Ovary (tissue), 9 donors: ENCODE measurements around the gene OCEL1. TPM values are rescaled to one million over a fixed set of nuclear protein-coding genes. Genes with fewer than 3 reads are reported as not detected.

Source experiments
- DNase-seq, 5 donors: peaks; one replicate each; pipeline ENCODE4 v3.0.0-alpha.2; 2019 to 2020
- H3K27ac ChIP-seq, 2 donors: fragments of 200-600 bp; one replicate each; pipeline versions ENCODE4 v1.5.1 to v1.8.0; 2019 to 2022
- H3K27me3 ChIP-seq: fragments of 200-600 bp; one replicate; pipeline ENCODE4 v1.8.0; 2022
- H3K36me3 ChIP-seq: fragments of 200-600 bp; sonication (generic); one replicate; pipeline ENCODE4 v1.5.1; 2019
- H3K4me1 ChIP-seq: one replicate; pipeline ENCODE4 v1.8.1; 2013; ENCODE audit warnings: mild to moderate bottlenecking, moderate library complexity; ENCODE audit not compliant: insufficient read depth
- H3K4me3 ChIP-seq: fragments of 200-600 bp; sonication (generic); one replicate; pipeline ENCODE4 v1.5.1; 2017
- H3K9me3 ChIP-seq, 2 donors: fragments of 200-600 bp in 1 of 2; sonication (generic) in 1 of 2; one replicate each; pipeline versions ENCODE4 v1.5.1 to v1.8.1; 2013 to 2019; ENCODE audit warnings: mild to moderate bottlenecking in 1 of 2, moderate library complexity in 1 of 2
- EP300 ChIP-seq: sonication (generic); formaldehyde crosslinking; IDR thresholded peaks from one replicate; pipeline ENCODE4 v1.6.1; 2017; ENCODE audit warnings: antibody characterized with exemption
- POLR2A ChIP-seq: fragments of 450-650 bp; IDR thresholded peaks from one replicate; pipeline ENCODE4 v1.6.1; 2017; ENCODE audit warnings: antibody characterized with exemption, mild to moderate bottlenecking, moderate library complexity
- WGBS, 3 donors: extraction: QIAGEN DNeasy Blood & Tissue Kit in 1 of 3; methylation state at CpG; one replicate each; pipeline versions ENCODE4 v1.1.5 to v1.1.7; 2013 to 2017; 5-methylcytosine and 5-hydroxymethylcytosine counted together
- intact Hi-C, 4 donors: fragments of 100-400 bp; cut with DNase I; formaldehyde crosslinking; loops; one replicate each; pipeline versions ENCODE4 v1.11.0 to v1.15.1; 2022 to 2023
- polyA plus RNA-seq, 2 donors: library from polyadenylated mRNA; stranded (reverse); fragments of 200-250 nt in 1 of 2; fragments of 350-450 nt in 1 of 2; fragmentation: Illumina TruSeq in 1 of 2; extraction: RNeasy Lipid Tissue Mini Kit (QIAGEN cat#74804) in 1 of 2; gene quantifications; one replicate each; pipeline ENCODE4 v1.2.3, GENCODE V29; 2013 to 2014
- total RNA-seq, 7 donors: library from RNA; depleted of rRNA in 2 of 7; stranded (reverse); fragments of >200 nt in 2 of 7; fragmentation: NEBNext Ultra II Directional in 3 of 7; extraction: Animal tissue kit (Norgen Biotek cat#: 25700) in 3 of 7; gene quantifications; one replicate each; pipeline versions ENCODE4 v1.1.0 to v1.2.4, GENCODE V29; 2016 to 2023
- TF ChIP-seq, protein P1 (sequence below), 3 donors: fragments of 450-650 bp in 2 of 3; fragments of 200-600 bp in 1 of 3; IDR thresholded peaks; one replicate each; pipeline versions ENCODE4 v1.5.1 to v1.8.0; 2016 to 2022; ENCODE audit warnings: antibody characterized with exemption in 3 of 3, mild to moderate bottlenecking in 1 of 3
- donor health status: DM: no; HTN: no; CAD: no; lungs with moderate emphysema.
- donor health status: DM: no; HTN: no; CAD: no.
- donor health status: Bipolar disorder and iron deficiency.
- donor health status: DM: yes; HTN: yes; CAD: no.
- donor health status: DM: no; HTN: no; CAD: no.
- donor health status: DM: yes; HTN: yes; CAD: no.

Gene OCEL1
- total and polyA plus RNA-seq, 9 donors = 6.4 to 39.8 (median 18.6) TPM

DNA sequence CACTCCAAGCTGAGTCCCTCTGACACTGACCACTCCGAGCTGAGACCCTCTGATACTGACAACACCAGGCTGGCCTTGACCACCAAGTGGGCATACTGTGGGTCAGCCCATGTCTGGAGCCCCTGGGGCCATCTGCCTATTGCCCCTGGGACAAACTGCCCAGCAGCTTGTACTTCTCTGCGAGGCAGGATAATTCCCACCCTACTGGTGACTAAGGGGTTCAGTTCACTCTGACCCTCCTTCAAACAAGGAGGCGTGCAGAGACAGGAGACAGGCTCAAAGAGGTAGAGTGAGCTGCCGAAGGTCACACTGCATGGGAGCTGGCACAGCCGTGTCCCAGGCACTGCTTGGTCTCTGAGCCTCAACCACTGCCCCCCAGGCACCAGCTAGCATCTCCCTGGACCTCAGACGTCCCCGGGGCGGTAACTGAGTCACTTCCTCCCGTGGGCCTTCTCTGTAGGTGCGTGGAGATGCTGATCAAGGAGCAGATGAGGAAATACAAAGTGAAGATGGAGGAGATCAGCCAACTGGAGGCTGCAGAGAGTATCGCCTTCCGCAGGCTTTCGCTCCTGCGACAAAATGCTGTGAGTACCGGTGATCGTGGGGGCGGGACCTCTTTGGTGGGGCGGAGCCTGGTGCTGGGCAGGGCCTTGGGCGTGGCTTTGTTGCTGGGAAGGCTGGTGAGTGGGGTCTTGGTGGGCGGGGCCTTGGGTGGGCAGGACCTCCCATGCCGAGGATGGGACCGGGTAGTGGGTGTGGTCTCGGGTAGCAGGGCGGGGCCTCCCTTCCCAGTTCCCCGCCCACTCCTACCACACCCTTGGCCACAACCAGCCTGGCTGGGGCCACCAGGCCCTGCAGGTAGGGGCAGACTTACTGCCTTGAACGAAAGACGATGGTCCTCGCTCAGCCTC is 16.6 kb upstream of the OCEL1 start:
- H3K9me3 ChIP-seq = no peaks in the 10 kb centered on the region
- no peaks in the 10 kb centered on the region for H3K27me3 ChIP-seq
- TF ChIP-seq EP300 = no peak
- TF ChIP-seq, protein P1, sequence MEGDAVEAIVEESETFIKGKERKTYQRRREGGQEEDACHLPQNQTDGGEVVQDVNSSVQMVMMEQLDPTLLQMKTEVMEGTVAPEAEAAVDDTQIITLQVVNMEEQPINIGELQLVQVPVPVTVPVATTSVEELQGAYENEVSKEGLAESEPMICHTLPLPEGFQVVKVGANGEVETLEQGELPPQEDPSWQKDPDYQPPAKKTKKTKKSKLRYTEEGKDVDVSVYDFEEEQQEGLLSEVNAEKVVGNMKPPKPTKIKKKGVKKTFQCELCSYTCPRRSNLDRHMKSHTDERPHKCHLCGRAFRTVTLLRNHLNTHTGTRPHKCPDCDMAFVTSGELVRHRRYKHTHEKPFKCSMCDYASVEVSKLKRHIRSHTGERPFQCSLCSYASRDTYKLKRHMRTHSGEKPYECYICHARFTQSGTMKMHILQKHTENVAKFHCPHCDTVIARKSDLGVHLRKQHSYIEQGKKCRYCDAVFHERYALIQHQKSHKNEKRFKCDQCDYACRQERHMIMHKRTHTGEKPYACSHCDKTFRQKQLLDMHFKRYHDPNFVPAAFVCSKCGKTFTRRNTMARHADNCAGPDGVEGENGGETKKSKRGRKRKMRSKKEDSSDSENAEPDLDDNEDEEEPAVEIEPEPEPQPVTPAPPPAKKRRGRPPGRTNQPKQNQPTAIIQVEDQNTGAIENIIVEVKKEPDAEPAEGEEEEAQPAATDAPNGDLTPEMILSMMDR (IDR thresholded peaks at IDR 0.05) = no peak
- TF ChIP-seq POLR2A = no peak
- H3K27ac ChIP-seq = no peak overlapping the region
- H3K4me3 ChIP-seq = no peak overlapping the region
- no peaks in the 10 kb centered on the region for H3K4me1 ChIP-seq
- no peaks in the 10 kb centered on the region for H3K36me3 ChIP-seq
- WGBS, 3 donors = 74 to 79% (median 78%) methylated on average over 28 of the region's 28 CpGs
- intact Hi-C loops = loop anchor here (5.0 to 10.0 kb wide), 4 partner anchors 58 to 75 kb away; partner anchors contain the start of genes ANKLE1 (in 2 of the 4) and BABAM1 (in 1 of the 4)
- no peak for DNase-seq

DNA sequence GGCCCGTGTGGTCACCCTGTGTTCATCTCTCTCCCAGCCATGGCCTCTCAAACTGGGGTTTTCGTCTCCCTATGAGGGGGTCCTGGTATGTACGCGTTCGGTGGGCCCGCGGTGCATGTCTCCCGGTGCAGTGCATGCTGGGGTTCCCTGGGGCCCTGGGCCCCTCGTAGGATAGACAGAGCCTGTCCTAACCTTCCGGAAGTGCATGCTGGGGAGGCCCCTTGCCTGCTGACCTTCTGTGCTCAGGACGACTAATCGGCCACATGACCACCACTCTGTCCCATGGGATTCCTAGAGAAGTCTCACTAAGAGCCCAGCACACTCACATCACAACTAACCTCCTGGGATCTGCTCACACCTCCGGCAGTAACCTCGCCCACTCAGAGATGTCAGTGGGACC is 15.7 kb upstream of the OCEL1 start:
- H3K27ac ChIP-seq = no peak overlapping the region
- no peak for TF ChIP-seq POLR2A
- TF ChIP-seq EP300 = no peak
- TF ChIP-seq, protein P1 (IDR thresholded peaks at IDR 0.05) = no peak
- DNase-seq = no peak
- H3K27me3 ChIP-seq = no peaks in the 10 kb centered on the region
- peaks cover 2% of the 10 kb centered on the region for H3K4me1 ChIP-seq
- WGBS, 3 donors = 80 to 89% (median 86%) methylated on average over 14 of the region's 14 CpGs
- intact Hi-C loops = loop anchor here in 1 of 4 donors (5.0 kb wide), 1 partner anchor 57 kb away; the partner anchor contains the start of gene BABAM1
- no peak overlapping the region for H3K4me3 ChIP-seq
- no peaks in the 10 kb centered on the region for H3K9me3 ChIP-seq
- H3K36me3 ChIP-seq = no peaks in the 10 kb centered on the region

DNA sequence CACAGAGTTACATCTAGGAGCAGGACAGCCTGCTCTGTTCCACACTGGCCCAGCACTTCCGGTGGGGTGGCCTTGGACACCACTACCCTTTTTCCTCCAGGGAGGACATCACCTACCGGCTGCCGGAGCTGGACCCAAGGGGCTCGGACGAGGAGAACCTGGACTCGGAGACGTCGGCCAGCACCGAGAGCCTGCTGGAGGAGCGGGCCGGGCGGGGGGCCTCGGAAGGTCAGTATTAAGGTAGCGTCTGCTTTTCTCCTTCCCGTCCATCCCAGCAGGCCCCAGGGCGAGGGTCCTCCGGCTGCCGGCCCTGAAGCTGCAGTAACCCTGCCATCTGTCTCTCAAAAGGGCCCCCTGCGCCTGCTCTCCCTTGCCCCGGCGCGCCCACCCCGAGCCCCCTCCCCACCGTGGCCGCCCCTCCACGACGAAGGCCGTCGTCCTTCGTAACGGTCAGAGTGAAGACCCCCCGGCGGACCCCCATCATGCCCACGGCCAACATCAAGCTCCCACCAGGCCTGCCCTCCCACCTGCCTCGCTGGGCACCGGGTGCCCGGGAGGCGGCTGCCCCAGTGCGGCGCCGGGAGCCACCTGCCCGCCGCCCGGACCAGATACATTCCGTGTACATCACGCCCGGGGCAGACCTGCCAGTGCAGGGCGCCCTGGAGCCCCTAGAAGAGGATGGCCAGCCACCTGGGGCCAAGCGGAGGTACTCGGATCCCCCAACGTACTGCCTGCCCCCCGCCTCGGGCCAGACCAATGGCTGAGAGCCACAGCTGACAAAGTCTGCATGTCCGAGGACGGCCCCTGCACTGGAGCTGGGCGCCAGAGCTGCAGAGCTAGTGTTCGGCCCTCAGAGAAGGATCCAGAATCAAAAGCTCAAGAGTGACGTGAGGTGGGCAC is 14.2 kb upstream of the OCEL1 start:
- H3K4me3 ChIP-seq = no peak overlapping the region
- WGBS, 3 donors = 90 to 92% (median 92%) methylated on average over 54 to 58 of the region's 58 CpGs
- no peaks in the 10 kb centered on the region for H3K9me3 ChIP-seq
- H3K4me1 ChIP-seq = peaks cover 4% of the 10 kb centered on the region
- peak in 2 of 5 donors; percentile 29 to 31 for DNase-seq
- TF ChIP-seq EP300 = no peak
- TF ChIP-seq, protein P1 (IDR thresholded peaks at IDR 0.05) = no peak
- TF ChIP-seq POLR2A = no peak
- intact Hi-C loops = loop anchor here in 1 of 4 donors (5.0 kb wide), 1 partner anchor 56 kb away; the partner anchor contains the start of gene BABAM1
- H3K27ac ChIP-seq = no peak overlapping the region
- no peaks in the 10 kb centered on the region for H3K36me3 ChIP-seq
- H3K27me3 ChIP-seq = no peaks in the 10 kb centered on the region

- H3K4me3 ChIP-seq = no peak overlapping the region
- no peaks in the 10 kb centered on the region for H3K9me3 ChIP-seq
- no peaks in the 10 kb centered on the region for H3K36me3 ChIP-seq
- peaks cover 4% of the 10 kb centered on the region for H3K4me1 ChIP-seq
- TF ChIP-seq, protein P1 (IDR thresholded peaks at IDR 0.05) = no peak
- no peak for TF ChIP-seq EP300
- TF ChIP-seq POLR2A = no peak
- intact Hi-C loops = loop anchor here in 1 of 4 donors (5.0 kb wide), 1 partner anchor 54 kb away; the partner anchor contains the start of gene BABAM1
- no peaks in the 10 kb centered on the region for H3K27me3 ChIP-seq
- no peak overlapping the region for H3K27ac ChIP-seq
- peak in 1 of 5 donors; percentile 26 for DNase-seq
- 79 to 81% (median 79%) methylated on average over 5 of the region's 5 CpGs for WGBS, 3 donors
Measured at GRCh38 chr19:17213334-17213733, 12.7 kb upstream of the OCEL1 start.
